A549 (cell line): ENCODE results near the gene TNK1. TPM values are rescaled to one million over a fixed set of nuclear protein-coding genes. Genes with fewer than 3 reads are reported as not detected.

Experiments used
- ATAC-seq, 2 experiments: fragments of 200-7000 bp in 1 of 2; fragments of >200 bp in 1 of 2; cut with Nextera tagmentation in 1 of 2; cut with Tn5 transposase in 1 of 2; 3 replicates each; pipeline versions ENCODE4 v1.8.0 to v1.9.1; 2018 to 2020; ENCODE audit warnings: mild to moderate bottlenecking in 1 of 2, moderate library complexity in 1 of 2
- CTCF ChIA-PET: fragments of 300-600 bp; sonication (Branson Sonifier 250); formaldehyde crosslinking; extraction: SDS; loops from one replicate; lab custom pipeline; 2021; ENCODE audit warnings: antibody characterized with exemption, inconsistent platforms; lab: Yijun Ruan, JAX
- POLR2A ChIA-PET: fragments of 350-600 bp; formaldehyde crosslinking; extraction: SDS; loops from one replicate; lab custom pipeline; 2021; ENCODE audit warnings: antibody characterized with exemption, inconsistent platforms; lab: Yijun Ruan, JAX
- DNase-seq, 2 experiments: peaks; one replicate each; pipeline versions ENCODE4 v3.0.0 to v3.0.0-alpha.2; 2011 to 2016; ENCODE audit warnings: low read depth in 1 of 2, low spot score in 1 of 2
- FAIRE-seq: peaks from 2 replicates; lab custom pipeline; 2011; peaks lifted over from hg19 to GRCh38; lab: Jason Lieb, UNC
- H3K27ac ChIP-seq, 2 experiments: fragments of >200 bp; sonication (Bioruptor Twin); formaldehyde crosslinking; 3 replicates each; pipeline ENCODE4 v1.5.1; 2016 to 2017
- H3K4me1 ChIP-seq: fragments of >200 bp; sonication (Bioruptor Twin); formaldehyde crosslinking; 3 replicates; pipeline ENCODE4 v1.6.1; 2016
- H3K4me2 ChIP-seq: fragments of >200 bp; sonication (Bioruptor Twin); formaldehyde crosslinking; 3 replicates; pipeline ENCODE4 v1.6.1; 2016
- H3K4me3 ChIP-seq: fragments of >200 bp; sonication (Bioruptor Twin); formaldehyde crosslinking; 3 replicates; pipeline ENCODE4 v1.5.1; 2016
- H3K9me3 ChIP-seq: fragments of >200 bp; sonication (Bioruptor Twin); formaldehyde crosslinking; 3 replicates; pipeline ENCODE4 v1.6.1; 2016
- ATOH8 ChIP-seq: fragments of 250-450 bp; sonication (Bioruptor Pico); IDR thresholded peaks from 2 replicates; pipeline ENCODE4 v1.5.0; 2020; ENCODE audit warnings: low read depth, mild to moderate bottlenecking, moderate library complexity
- BCL3 ChIP-seq: fragments of >200 bp; sonication (Bioruptor Twin); formaldehyde crosslinking; IDR thresholded peaks from 3 replicates; pipeline ENCODE4 v1.6.1; 2016
- BHLHE40 ChIP-seq: IDR thresholded peaks from 2 replicates; pipeline ENCODE4 v1.6.1; 2012; ENCODE audit warnings: low read depth, low read length, inconsistent platforms
- CBX8 ChIP-seq: fragments of 200-600 bp; sonication (generic); IDR thresholded peaks from 2 replicates; pipeline ENCODE4 v1.6.1; 2016
- E2F6 ChIP-seq: IDR thresholded peaks from 2 replicates; pipeline ENCODE4 v1.6.1; 2012; ENCODE audit warnings: low read depth, borderline replicate concordance
- FOSB ChIP-seq: fragments of 250-450 bp; sonication (Bioruptor Pico); IDR thresholded peaks from 2 replicates; pipeline ENCODE4 v1.5.0; 2020; ENCODE audit warnings: mild to moderate bottlenecking, moderate library complexity
- FOXS1 ChIP-seq: fragments of 250-450 bp; sonication (Bioruptor Pico); IDR thresholded peaks from 2 replicates; pipeline ENCODE4 v1.5.0; 2020; ENCODE audit warnings: mild to moderate bottlenecking, moderate library complexity
- GATA3 ChIP-seq: IDR thresholded peaks from 2 replicates; pipeline ENCODE4 v1.6.1; 2012; ENCODE audit warnings: borderline replicate concordance
- HEYL ChIP-seq: fragments of 250-450 bp; sonication (Bioruptor Pico); IDR thresholded peaks from 2 replicates; pipeline ENCODE4 v1.8.0; 2021; ENCODE audit warnings: mild to moderate bottlenecking, moderate library complexity
- HMGXB4 ChIP-seq: fragments of 250-450 bp; sonication (Bioruptor Pico); IDR thresholded peaks from 2 replicates; pipeline ENCODE4 v1.5.0; 2021; ENCODE audit warnings: mild to moderate bottlenecking, moderate library complexity, borderline replicate concordance
- HOXB13 ChIP-seq: fragments of 250-450 bp; sonication (Bioruptor Pico); IDR thresholded peaks from 2 replicates; pipeline ENCODE4 v1.5.0; 2020; ENCODE audit warnings: low read depth, mild to moderate bottlenecking, moderate library complexity
- HOXB5 ChIP-seq: fragments of 250-450 bp; sonication (Bioruptor Pico); IDR thresholded peaks from 2 replicates; pipeline ENCODE4 v1.5.0; 2020; ENCODE audit warnings: mild to moderate bottlenecking, moderate library complexity
- JUN ChIP-seq, 2 experiments: fragments of >200 bp; sonication (Bioruptor Twin); formaldehyde crosslinking; IDR thresholded peaks; 2 replicates in 1 of 2; 3 replicates in 1 of 2; pipeline ENCODE4 v1.6.1; 2016 to 2017
- KDM1A ChIP-seq: fragments of 200-600 bp; sonication (generic); IDR thresholded peaks from 2 replicates; pipeline ENCODE4 v1.6.1; 2016; ENCODE audit warnings: low read depth, mild to moderate bottlenecking
- KDM5A ChIP-seq: fragments of 200-600 bp; sonication (generic); IDR thresholded peaks from 2 replicates; pipeline ENCODE4 v1.6.1; 2016; ENCODE audit warnings: antibody characterized with exemption, mild to moderate bottlenecking
- MAX ChIP-seq: IDR thresholded peaks from 2 replicates; pipeline ENCODE4 v1.6.1; 2012
- MAZ ChIP-seq: fragments of 150-350 bp; IDR thresholded peaks from 2 replicates; pipeline ENCODE4 v1.6.1; 2014; ENCODE audit warnings: antibody characterized with exemption, low read depth, low read length, borderline replicate concordance
- NFE2L2 ChIP-seq: fragments of 150-350 bp; conservative IDR thresholded peaks from 2 replicates; pipeline ENCODE4 v1.6.1; 2014; ENCODE audit warnings: low read length
- NPAS2 ChIP-seq: fragments of 250-450 bp; sonication (Bioruptor Pico); IDR thresholded peaks from 2 replicates; pipeline ENCODE4 v1.8.0; 2022; ENCODE audit warnings: mild to moderate bottlenecking, moderate library complexity, borderline replicate concordance
- PBX3 ChIP-seq: IDR thresholded peaks from 2 replicates; pipeline ENCODE4 v1.6.1; 2012
- POLR2AphosphoS2 ChIP-seq: conservative IDR thresholded peaks from 2 replicates; pipeline ENCODE4 v1.6.1; 2012; ENCODE audit warnings: low read length, improper control_type of control experiment, inconsistent platforms
- RAD21 ChIP-seq, 2 experiments: fragments of >200 bp in 1 of 2; sonication (Bioruptor Twin) in 1 of 2; formaldehyde crosslinking in 1 of 2; IDR thresholded peaks in 1 of 2; conservative IDR thresholded peaks in 1 of 2; 2 replicates in 1 of 2; 3 replicates in 1 of 2; pipeline ENCODE4 v1.6.1; 2012 to 2018; ENCODE audit warnings: inconsistent platforms in 1 of 2
- RCOR1 ChIP-seq: fragments of 150-350 bp; IDR thresholded peaks from 2 replicates; pipeline ENCODE4 v1.6.1; 2014; ENCODE audit warnings: antibody characterized with exemption, low read length, low read depth
- RFX5 ChIP-seq: fragments of 450-650 bp; IDR thresholded peaks from 2 replicates; pipeline ENCODE4 v1.7.1; 2014; ENCODE audit warnings: antibody characterized with exemption, mild to moderate bottlenecking, moderate library complexity
- RNF2 ChIP-seq: fragments of 200-600 bp; sonication (generic); IDR thresholded peaks from 2 replicates; pipeline ENCODE4 v1.6.1; 2016; ENCODE audit warnings: low read depth, mild to moderate bottlenecking, antibody characterized with exemption, moderate library complexity, borderline replicate concordance
- SMC3 ChIP-seq: fragments of >200 bp; sonication (Bioruptor Twin); formaldehyde crosslinking; IDR thresholded peaks from 3 replicates; pipeline ENCODE4 v1.6.1; 2018; ENCODE audit warnings: inconsistent platforms
- TP53 ChIP-seq: fragments of 250-450 bp; sonication (Bioruptor Pico); IDR thresholded peaks from 2 replicates; pipeline ENCODE4 v1.5.0; 2021; ENCODE audit warnings: mild to moderate bottlenecking, moderate library complexity
- ZC3H11A ChIP-seq: fragments of 450-650 bp; IDR thresholded peaks from 2 replicates; pipeline ENCODE4 v1.6.1; 2014; ENCODE audit warnings: antibody characterized with exemption, mild to moderate bottlenecking
- ZNF302 ChIP-seq: fragments of 250-450 bp; sonication (Bioruptor Pico); IDR thresholded peaks from 2 replicates; pipeline ENCODE4 v1.9.0; 2021; ENCODE audit warnings: inconsistent platforms, mild to moderate bottlenecking, moderate library complexity
- ZSCAN20 ChIP-seq: fragments of 250-450 bp; sonication (Bioruptor Pico); IDR thresholded peaks from 2 replicates; pipeline ENCODE4 v1.8.0; 2022; ENCODE audit warnings: mild to moderate bottlenecking, moderate library complexity
- WGBS: methylation state at CpG from one replicate; pipeline ENCODE4 v1.1.6; 2017; ENCODE audit errors: missing lambda C conversion rate; 5-methylcytosine and 5-hydroxymethylcytosine counted together
- polyA plus RNA-seq, 4 experiments: library from polyadenylated mRNA; depleted of rRNA in 3 of 4; stranded (reverse); fragments of >200 nt; fragmentation: RNase III in 1 of 4; extraction: RNeasy Plus Mini Kit Qiagen cat#74134 plus additional on column Dnase treatment in 1 of 4; gene quantifications; 2 replicates in 3 of 4; 3 replicates in 1 of 4; pipeline ENCODE4 v1.2.3, GENCODE V29; 2011 to 2017

The TNK1 gene
- polyA plus RNA-seq, 2 of the 4 experiments (the other 2 are of a cell fraction): 1.2 to 2.2 TPM

GRCh38 chr17:7374353-7374752 lies 6.5 kb upstream of the TNK1 start:
- no peak for DNase-seq
- Histone ChIP-seq H3K4me1 (no peaks in the 10 kb centered on the region), H3K4me3 (no peak overlapping the region), H3K4me2 (no peak overlapping the region), H3K27ac (no peak overlapping the region), H3K9me3 (peaks cover 9% of the 10 kb centered on the region; the same call in 2 of the 3 replicates)
- no peak for FAIRE-seq
- 73% methylated on average over 2 of the region's 2 CpGs for WGBS
- ATAC-seq: peak in 1 of 2 experiments; percentile 50; a peak in 2 of 6 replicates
- ChIA-PET CTCF (interaction anchor here (1.5 to 12.6 kb wide), 5 partner anchors 9 to 186 kb away, joined by 3 to 154 read pairs (median 5); partner anchors contain the start of genes KCTD11 and TMEM95), POLR2A (no interaction called here)
- TF ChIP-seq ZC3H11A (no peak), HOXB13 (CRISPR knock-in tag) (no peak), ZSCAN20 (no peak), MAX (no peak), ZNF302 (CRISPR knock-in tag) (no peak), HEYL (no peak), E2F6 (no peak), BHLHE40 (no peak), MAZ (no peak)

GRCh38 chr17:7379134-7379533 lies 1.8 kb upstream of the TNK1 start:
- CTCF ChIA-PET: interaction anchor here (0.7 to 17.1 kb wide), 4 partner anchors 16 to 60 kb away, joined by 4 to 139 read pairs (median 4); partner anchors contain the start of genes FGF11, KCTD11 and TMEM95
- Histone ChIP-seq H3K4me1 (no peaks in the 10 kb centered on the region), H3K4me3 (no peak overlapping the region), H3K9me3 (peaks cover 20% of the 10 kb centered on the region), H3K4me2 (no peak overlapping the region), H3K27ac (no peak overlapping the region)
- TF ChIP-seq RAD21 (conservative IDR thresholded peaks at IDR 0.05 in 1 of 2, IDR thresholded peaks at IDR 0.05 in 1 of 2) (no peak), PBX3 (no peak), HEYL (0 out of 2 replicates have a peak, but pooled peaks have one; percentile 25), NPAS2 (CRISPR knock-in tag) (no peak), RNF2 (no peak), RFX5 (no peak), SMC3 (no peak), FOSB (CRISPR knock-in tag) (no peak), NFE2L2 (no peak), FOXS1 (CRISPR knock-in tag) (no peak), KDM1A (peak; percentile 69)
- FAIRE-seq: no peak
- no peak for ATAC-seq
- DNase-seq: no peak
- POLR2A ChIA-PET: no interaction called here
- 90% methylated on average over 3 of the region's 3 CpGs for WGBS

GRCh38 chr17:7380321-7380720 lies 568 bp upstream of the TNK1 start:
- WGBS: 87% methylated on average over 7 of the region's 7 CpGs
- CTCF ChIA-PET: interaction anchor here (0.8 to 17.1 kb wide), 8 partner anchors 8 to 181 kb away, joined by 3 to 139 read pairs (median 4); partner anchors contain the start of genes KCTD11, NEURL4, SENP3 and TMEM95
- no peak; a peak in 2 of 6 replicates for ATAC-seq
- POLR2A ChIA-PET: interaction anchor here (2.0 to 2.1 kb wide), 2 partner anchors 14 to 24 kb away, joined by 7 to 8 read pairs; partner anchors contain the start of genes PLSCR3 and TMEM256
- peak overlapping the region in 1 of 2 experiments; percentile 74; a peak in 4 of 6 replicates for H3K27ac ChIP-seq
- peak overlapping the region; percentile 46 for H3K4me3 ChIP-seq
- H3K9me3 ChIP-seq: peaks cover 20% of the 10 kb centered on the region
- no peak for FAIRE-seq
- H3K4me1 ChIP-seq: no peaks in the 10 kb centered on the region
- H3K4me2 ChIP-seq: peak overlapping the region; percentile 69
- DNase-seq: no peak
- no peak for TF ChIP-seq POLR2AphosphoS2
- no peak for TF ChIP-seq GATA3
- no peak for TF ChIP-seq TP53 (CRISPR knock-in tag)
- TF ChIP-seq CBX8: no peak
- TF ChIP-seq ATOH8 (CRISPR knock-in tag): no peak
- no peak for TF ChIP-seq NFE2L2
- TF ChIP-seq HOXB5 (CRISPR knock-in tag): no peak
- TF ChIP-seq RCOR1: no peak
- no peak for TF ChIP-seq KDM5A
- TF ChIP-seq BCL3: no peak
- TF ChIP-seq HEYL: no peak
- TF ChIP-seq HMGXB4 (CRISPR knock-in tag): no peak
- TF ChIP-seq JUN (IDR thresholded peaks at IDR 0.05): no peak
